Measurements from ENCODE around the gene DNAH6. TPM values are rescaled to one million over a fixed set of nuclear protein-coding genes. Genes with fewer than 3 reads are reported as not detected.

Gene DNAH6
- total RNA-seq, 1 donor from 2014 or later, result 5.5 TPM

- H3K27ac Mint-ChIP-seq, result no peak overlapping the region
- no peak overlapping the region for H3K4me3 Mint-ChIP-seq (ENCODE audit: low read depth)
- no peak for DNase-seq (ENCODE audit: low spot score, unreplicated experiment)
- no peaks in the 10 kb centered on the region for H3K9me3 Mint-ChIP-seq (ENCODE audit: low read depth)
- TF ChIP-seq, protein P1, sequence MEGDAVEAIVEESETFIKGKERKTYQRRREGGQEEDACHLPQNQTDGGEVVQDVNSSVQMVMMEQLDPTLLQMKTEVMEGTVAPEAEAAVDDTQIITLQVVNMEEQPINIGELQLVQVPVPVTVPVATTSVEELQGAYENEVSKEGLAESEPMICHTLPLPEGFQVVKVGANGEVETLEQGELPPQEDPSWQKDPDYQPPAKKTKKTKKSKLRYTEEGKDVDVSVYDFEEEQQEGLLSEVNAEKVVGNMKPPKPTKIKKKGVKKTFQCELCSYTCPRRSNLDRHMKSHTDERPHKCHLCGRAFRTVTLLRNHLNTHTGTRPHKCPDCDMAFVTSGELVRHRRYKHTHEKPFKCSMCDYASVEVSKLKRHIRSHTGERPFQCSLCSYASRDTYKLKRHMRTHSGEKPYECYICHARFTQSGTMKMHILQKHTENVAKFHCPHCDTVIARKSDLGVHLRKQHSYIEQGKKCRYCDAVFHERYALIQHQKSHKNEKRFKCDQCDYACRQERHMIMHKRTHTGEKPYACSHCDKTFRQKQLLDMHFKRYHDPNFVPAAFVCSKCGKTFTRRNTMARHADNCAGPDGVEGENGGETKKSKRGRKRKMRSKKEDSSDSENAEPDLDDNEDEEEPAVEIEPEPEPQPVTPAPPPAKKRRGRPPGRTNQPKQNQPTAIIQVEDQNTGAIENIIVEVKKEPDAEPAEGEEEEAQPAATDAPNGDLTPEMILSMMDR (IDR thresholded peaks at IDR 0.05; ENCODE audit: unreplicated experiment), result no peak
- no peaks in the 10 kb centered on the region for H3K36me3 Mint-ChIP-seq (ENCODE audit: insufficient read depth)
- H3K4me1 Mint-ChIP-seq (ENCODE audit: low read depth), result no peaks in the 10 kb centered on the region
- H3K27me3 Mint-ChIP-seq, result no peaks in the 10 kb centered on the region
Observed at GRCh38 chr2:84827978-84828575, 311.8 kb downstream of the DNAH6 start.

GRCh38 chr2:84829693-84830092 lies 313.4 kb downstream of the DNAH6 start:
- DNase-seq (ENCODE audit: low spot score, unreplicated experiment), result no peak

DNA sequence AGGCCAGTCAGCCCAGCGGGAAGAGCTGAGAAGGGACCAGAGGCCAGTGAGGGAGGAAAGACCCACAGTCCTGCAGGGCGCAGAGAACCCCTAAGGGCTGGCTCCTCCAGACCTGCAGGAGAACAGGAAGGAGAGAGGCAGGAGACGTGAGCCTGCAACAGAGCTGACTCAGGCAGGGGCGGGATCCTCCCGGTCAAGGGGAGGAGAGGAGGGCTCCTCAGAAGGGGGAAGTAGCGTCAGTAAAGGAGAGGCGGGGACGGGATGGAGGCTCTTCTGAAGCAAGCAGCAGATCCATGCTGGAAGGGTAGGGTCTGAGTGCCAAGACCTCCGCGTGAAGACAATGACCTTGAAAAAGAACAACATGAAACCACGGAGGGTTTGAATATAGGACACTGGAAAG lies 313.8 kb downstream of the DNAH6 start:
- H3K27ac Mint-ChIP-seq, result no peak overlapping the region
- no peaks in the 10 kb centered on the region for H3K36me3 Mint-ChIP-seq (ENCODE audit: insufficient read depth)
- no peak overlapping the region for H3K4me3 Mint-ChIP-seq (ENCODE audit: low read depth)
- no peaks in the 10 kb centered on the region for H3K9me3 Mint-ChIP-seq (ENCODE audit: low read depth)
- H3K4me1 Mint-ChIP-seq (ENCODE audit: low read depth), result no peaks in the 10 kb centered on the region
- H3K27me3 Mint-ChIP-seq, result no peaks in the 10 kb centered on the region
- TF ChIP-seq, protein P1 (IDR thresholded peaks at IDR 0.05; ENCODE audit: unreplicated experiment), result no peak
- no peak for DNase-seq (ENCODE audit: low spot score, unreplicated experiment)

More at GRCh38 chr2:84829693-84830092, 313.4 kb downstream of the DNAH6 start:
- Mint-ChIP-seq H3K4me1 (ENCODE audit: low read depth) (no peaks in the 10 kb centered on the region), H3K4me3 (ENCODE audit: low read depth) (no peak overlapping the region), H3K27ac (no peak overlapping the region), H3K36me3 (ENCODE audit: insufficient read depth) (no peaks in the 10 kb centered on the region), H3K27me3 (no peaks in the 10 kb centered on the region), H3K9me3 (ENCODE audit: low read depth) (no peaks in the 10 kb centered on the region)
- TF ChIP-seq, protein P1 (IDR thresholded peaks at IDR 0.05; ENCODE audit: unreplicated experiment), result no peak

DNA sequence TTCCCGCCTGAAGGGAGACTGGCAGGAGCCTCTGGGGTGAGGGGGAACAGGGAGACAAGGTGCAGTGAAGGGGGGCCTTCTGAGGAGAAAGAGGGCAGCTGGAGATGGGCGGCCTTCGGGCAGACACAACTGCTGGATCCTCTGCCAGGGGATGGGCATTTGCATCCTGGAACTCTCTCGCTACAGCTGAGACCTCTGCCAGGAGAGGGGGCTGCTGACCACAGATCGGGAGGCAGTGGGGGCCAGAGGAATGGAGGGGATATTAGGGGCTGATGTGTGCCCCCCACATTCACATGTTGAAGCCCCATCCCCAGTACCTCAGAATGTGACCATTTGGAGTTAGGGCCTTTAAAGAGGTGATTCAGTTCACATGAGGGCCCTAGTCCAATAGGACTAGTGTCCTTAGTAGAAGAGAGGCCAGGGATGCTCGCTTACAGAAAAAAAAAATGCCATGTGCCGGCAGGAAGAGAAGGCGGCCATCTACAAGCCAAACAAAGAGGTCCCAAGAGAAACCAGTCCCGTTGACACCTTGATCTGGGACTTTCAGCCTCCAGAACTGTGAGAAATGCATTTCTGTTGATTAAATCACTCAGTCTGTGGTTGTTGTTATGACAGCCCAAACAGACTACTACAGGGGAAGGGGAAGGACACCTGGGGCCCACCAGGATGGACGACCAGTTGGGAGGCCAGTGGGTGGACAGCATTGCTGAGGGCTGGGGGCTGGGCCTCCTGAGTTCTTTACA lies 314.6 kb downstream of the DNAH6 start:
- Mint-ChIP-seq H3K9me3 (ENCODE audit: low read depth) (peaks cover 3% of the 10 kb centered on the region), H3K36me3 (ENCODE audit: insufficient read depth) (no peaks in the 10 kb centered on the region), H3K27ac (no peak overlapping the region), H3K4me3 (ENCODE audit: low read depth) (no peak overlapping the region), H3K27me3 (no peaks in the 10 kb centered on the region), H3K4me1 (ENCODE audit: low read depth) (no peaks in the 10 kb centered on the region)
- DNase-seq (ENCODE audit: low spot score, unreplicated experiment), result no peak
- TF ChIP-seq, protein P1 (IDR thresholded peaks at IDR 0.05; ENCODE audit: unreplicated experiment), result no peak

GRCh38 chr2:84832772-84833461 lies 316.6 kb downstream of the DNAH6 start:
- Mint-ChIP-seq H3K9me3 (ENCODE audit: low read depth) (peaks cover 11% of the 10 kb centered on the region), H3K27ac (no peak overlapping the region), H3K4me3 (ENCODE audit: low read depth) (no peak overlapping the region), H3K27me3 (no peaks in the 10 kb centered on the region), H3K4me1 (ENCODE audit: low read depth) (no peaks in the 10 kb centered on the region), H3K36me3 (ENCODE audit: insufficient read depth) (peaks cover 2% of the 10 kb centered on the region)
- DNase-seq (ENCODE audit: low spot score, unreplicated experiment), result no peak
- TF ChIP-seq, protein P1 (IDR thresholded peaks at IDR 0.05; ENCODE audit: unreplicated experiment), result no peak
